Fibroblast of the aortic adventitia (primary cell): ENCODE results near the gene CELF4. TPM values are rescaled to one million over a fixed set of nuclear protein-coding genes. Genes with fewer than 3 reads are reported as not detected.
A peak's percentile ranks its signal among the peaks of the same experiment; 100 is the strongest.

Experiments used
- DNase-seq: peaks from one replicate; pipeline ENCODE4 v3.0.0-alpha.2; 2010; ENCODE audit warnings: low read depth
- H3K4me3 ChIP-seq: 2 replicates; pipeline ENCODE4 v1.5.1; 2011; ENCODE audit warnings: low read depth, mild to moderate bottlenecking, control low read depth, low read length, moderate library complexity
- total RNA-seq: library from RNA; depleted of rRNA; stranded (reverse); fragments of >200 nt; gene quantifications from 2 replicates; pipeline ENCODE4 v1.2.3, GENCODE V29; 2012; ENCODE audit warnings: low replicate concordance
- TF ChIP-seq, protein P1 (sequence below): IDR thresholded peaks from 2 replicates; pipeline ENCODE4 v1.5.1; 2011; ENCODE audit warnings: mild to moderate bottlenecking, low read length, control low read depth, inconsistent platforms; ENCODE audit not compliant: insufficient read depth

CELF4 gene
- total RNA-seq, 1 donor: not detected

DNA sequence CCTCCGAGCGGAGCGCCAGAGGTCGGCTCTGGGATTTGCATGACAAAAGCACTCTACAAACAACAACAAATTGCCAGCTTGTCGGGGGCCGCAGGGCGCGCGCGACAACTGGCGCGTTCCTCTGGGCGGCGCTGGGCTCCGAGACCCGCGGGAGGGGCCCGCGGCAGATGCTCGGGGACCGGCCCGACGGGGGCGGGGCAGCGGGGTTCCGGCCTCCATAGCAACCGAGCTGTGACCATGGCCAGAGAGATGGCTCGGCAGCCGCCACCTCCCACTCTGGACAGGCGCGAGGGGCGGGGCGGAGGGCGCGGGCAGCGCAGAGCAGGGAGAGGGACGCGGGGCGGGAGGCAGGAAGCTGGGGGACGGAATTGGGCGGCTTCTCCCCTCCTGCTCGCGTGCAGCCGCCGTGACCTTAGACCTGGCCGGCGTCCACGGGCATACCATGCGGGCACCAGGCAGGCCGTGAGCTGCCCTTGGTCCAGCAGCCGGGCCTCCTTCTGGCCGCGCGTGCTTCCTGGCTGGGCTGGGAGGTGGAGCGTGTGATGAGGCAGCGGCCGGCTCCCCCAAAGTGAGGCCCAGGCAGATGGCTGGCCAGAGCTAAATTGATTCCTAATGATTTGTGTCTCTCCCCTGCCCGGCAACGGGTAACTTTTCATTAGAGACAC, 171.5 kb downstream of the CELF4 start:
- peak overlapping the region; percentile 57 for H3K4me3 ChIP-seq
- DNase-seq: peak; percentile 69
- TF ChIP-seq, protein P1, sequence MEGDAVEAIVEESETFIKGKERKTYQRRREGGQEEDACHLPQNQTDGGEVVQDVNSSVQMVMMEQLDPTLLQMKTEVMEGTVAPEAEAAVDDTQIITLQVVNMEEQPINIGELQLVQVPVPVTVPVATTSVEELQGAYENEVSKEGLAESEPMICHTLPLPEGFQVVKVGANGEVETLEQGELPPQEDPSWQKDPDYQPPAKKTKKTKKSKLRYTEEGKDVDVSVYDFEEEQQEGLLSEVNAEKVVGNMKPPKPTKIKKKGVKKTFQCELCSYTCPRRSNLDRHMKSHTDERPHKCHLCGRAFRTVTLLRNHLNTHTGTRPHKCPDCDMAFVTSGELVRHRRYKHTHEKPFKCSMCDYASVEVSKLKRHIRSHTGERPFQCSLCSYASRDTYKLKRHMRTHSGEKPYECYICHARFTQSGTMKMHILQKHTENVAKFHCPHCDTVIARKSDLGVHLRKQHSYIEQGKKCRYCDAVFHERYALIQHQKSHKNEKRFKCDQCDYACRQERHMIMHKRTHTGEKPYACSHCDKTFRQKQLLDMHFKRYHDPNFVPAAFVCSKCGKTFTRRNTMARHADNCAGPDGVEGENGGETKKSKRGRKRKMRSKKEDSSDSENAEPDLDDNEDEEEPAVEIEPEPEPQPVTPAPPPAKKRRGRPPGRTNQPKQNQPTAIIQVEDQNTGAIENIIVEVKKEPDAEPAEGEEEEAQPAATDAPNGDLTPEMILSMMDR: no peak

DNA sequence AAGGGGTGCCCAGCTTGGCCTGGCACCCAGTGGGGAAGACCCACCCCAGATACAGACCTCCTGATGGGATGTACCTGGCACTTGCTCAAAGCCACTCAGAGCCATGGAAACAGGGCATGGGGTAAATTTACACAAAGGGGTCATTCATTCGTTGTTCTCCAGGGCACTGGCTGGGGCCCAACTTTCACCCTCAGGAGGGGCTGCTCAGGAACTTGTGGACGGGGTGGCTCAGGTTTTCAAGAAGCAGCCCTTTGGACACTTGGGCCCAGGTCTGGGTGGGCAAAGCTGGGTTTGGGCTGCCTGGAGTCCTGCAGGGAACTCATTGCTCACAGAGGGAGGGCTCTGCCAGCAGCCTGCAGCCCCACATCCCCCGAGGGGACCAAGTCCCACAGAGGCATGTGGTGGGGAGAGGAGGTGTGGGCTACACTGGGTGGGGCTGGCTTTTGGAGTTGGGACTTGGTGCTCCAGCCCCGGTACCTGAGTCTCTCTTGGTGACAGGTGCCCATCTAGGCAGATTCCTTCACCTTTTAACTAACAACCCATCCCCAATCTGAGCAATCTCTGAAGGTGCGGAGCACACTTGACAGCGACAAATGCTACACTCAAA, 172.3 kb downstream of the CELF4 start:
- no peak for DNase-seq
- TF ChIP-seq, protein P1: no peak
- H3K4me3 ChIP-seq: no peak overlapping the region

DNA sequence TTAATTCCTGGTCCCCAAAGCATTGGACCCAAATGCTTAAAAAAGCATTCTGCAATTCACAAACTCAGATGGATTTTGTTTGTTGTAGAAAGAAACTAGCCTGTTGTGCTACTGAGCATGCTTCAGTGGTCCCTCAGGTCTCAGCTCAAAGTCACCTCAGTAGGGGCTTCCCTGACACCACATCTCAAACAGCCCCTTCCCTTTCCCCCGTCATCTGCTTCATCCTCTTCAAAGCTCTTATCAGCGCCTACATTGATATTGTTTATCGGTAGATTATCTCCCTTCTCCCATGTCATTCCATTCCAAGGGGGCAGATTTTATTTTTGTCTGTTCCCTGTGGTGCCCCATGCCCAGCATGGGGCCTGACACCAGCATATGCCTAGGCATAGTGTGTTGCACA, 172.9 kb downstream of the CELF4 start:
- no peak for DNase-seq
- TF ChIP-seq, protein P1: no peak
- no peak overlapping the region for H3K4me3 ChIP-seq

DNA sequence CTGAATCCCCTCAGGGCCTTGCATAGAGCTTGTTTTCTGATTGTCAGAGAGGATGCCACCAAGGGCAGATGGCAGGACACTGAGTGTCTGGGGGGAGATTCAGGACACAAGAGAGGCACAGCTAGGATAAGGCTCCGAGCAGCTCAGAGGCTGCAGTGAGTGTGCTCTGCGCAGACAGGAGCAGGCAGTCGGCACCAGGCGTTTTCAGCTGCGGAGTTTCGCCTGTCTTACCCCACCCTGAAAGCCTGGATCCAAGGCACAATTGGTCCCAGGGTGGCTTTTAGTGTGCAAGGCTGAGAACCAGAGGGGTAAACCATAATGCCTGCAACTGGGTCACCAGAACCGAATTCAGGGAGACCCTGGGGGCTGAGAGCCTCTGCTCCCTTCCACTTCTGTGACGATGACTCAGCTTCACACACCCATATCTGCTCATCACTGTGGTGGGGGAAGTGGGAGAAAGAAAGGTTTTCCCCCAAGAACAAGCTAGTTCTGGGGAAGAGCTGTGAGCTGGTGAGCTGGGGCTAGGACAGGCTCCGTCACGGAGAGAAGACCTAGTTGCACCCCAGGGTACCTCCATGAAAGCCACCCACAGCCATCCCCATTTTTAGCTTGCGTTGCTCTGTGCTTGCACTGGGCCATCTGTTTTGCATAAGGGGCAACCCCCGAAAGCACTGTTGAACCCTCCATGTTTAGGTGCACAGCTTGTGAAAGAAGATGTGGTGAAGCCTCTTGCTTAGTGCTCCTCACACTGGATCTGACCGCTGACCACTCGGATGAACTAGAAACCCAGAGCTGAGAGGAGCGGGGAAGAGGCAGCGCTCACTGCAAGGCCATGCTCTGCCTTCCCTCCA, 173.7 kb downstream of the CELF4 start:
- no peak overlapping the region for H3K4me3 ChIP-seq
- no peak for DNase-seq
- TF ChIP-seq, protein P1: no peak

DNA sequence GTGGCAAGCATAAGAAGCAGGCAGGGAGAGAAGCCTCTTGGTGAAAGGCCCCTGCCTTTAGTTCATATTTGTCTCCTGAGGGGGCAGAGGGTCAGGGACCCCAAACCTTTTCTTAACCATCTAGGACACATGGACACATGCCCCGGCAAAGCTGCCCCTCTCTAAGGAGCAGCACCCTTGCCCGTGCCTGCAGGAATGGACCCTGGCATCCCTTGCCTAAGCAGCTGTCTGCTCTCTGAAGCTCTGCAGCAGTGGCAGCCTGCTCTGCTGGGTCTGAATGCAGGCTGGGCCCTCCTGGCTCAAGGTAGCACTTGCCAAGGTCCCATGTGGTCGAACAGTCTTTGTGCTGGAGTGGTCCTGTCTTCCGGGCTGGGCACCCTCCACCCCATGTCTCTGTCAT, 174.4 kb downstream of the CELF4 start:
- TF ChIP-seq, protein P1: no peak
- H3K4me3 ChIP-seq: no peak overlapping the region
- no peak for DNase-seq

DNA sequence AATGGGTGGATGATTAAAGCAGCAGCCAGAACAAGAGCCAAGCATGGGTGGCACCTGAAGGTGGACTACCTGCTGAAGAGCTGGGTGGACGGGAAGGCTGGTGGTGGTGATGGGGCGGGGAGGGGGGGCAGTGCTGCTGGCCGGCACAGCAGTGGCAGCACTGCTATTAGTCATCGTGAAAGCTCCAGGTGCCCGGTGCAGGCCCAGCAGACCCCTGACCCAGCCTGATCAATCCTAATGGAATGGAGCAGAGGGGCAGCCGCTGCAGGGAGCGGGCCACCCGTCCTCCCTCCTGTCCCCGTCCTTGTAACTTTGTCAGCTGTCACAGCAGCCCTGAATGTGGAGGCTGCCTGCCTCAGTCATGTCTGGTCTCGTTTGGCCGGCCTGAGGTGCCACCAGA, 174.9 kb downstream of the CELF4 start:
- no peak overlapping the region for H3K4me3 ChIP-seq
- TF ChIP-seq, protein P1: no peak
- DNase-seq: no peak
